GM19468 (cell line): ENCODE measurements around the gene PIP4K2A.

ENCODE experiments used
- ATAC-seq: cut with Tn5 transposase; IDR thresholded peaks from one replicate; pipeline ENCODE4 v1.9.1; 2021; ENCODE audit warnings: mild to moderate bottlenecking, moderate library complexity, moderate number of reproducible peaks; ENCODE audit not compliant: unreplicated experiment; ENCODE audit errors: extremely low read depth

PIP4K2A gene

GRCh38 chr10:22607261-22607660 is 107.1 kb downstream of the PIP4K2A start:
- no peak for ATAC-seq

GRCh38 chr10:22606164-22606614 is 108.2 kb downstream of the PIP4K2A start:
- ATAC-seq: peak; percentile 87

- no peak for ATAC-seq
Measured at GRCh38 chr10:22605168-22605567, 109.2 kb downstream of the PIP4K2A start.

GRCh38 chr10:22604344-22605126 is 109.8 kb downstream of the PIP4K2A start:
- no peak for ATAC-seq

- ATAC-seq: no peak
Measured at GRCh38 chr10:22603581-22603980, 110.8 kb downstream of the PIP4K2A start.

- ATAC-seq: no peak
Measured at GRCh38 chr10:22601618-22602017, 112.8 kb downstream of the PIP4K2A start.

GRCh38 chr10:22599636-22600228 is 114.6 kb downstream of the PIP4K2A start:
- ATAC-seq: no peak

- ATAC-seq: no peak
Measured at GRCh38 chr10:22599048-22599561, 115.3 kb downstream of the PIP4K2A start.

- ATAC-seq: no peak
Measured at GRCh38 chr10:22598478-22598877, 115.9 kb downstream of the PIP4K2A start.

GRCh38 chr10:22597138-22597537 is 117.2 kb downstream of the PIP4K2A start:
- peak; percentile 51 for ATAC-seq

GRCh38 chr10:22593636-22594198 is 120.7 kb downstream of the PIP4K2A start:
- no peak for ATAC-seq

- ATAC-seq: no peak
Measured at GRCh38 chr10:22593026-22593425, 121.4 kb downstream of the PIP4K2A start.

GRCh38 chr10:22589851-22590514 is 124.4 kb downstream of the PIP4K2A start:
- ATAC-seq: no peak

GRCh38 chr10:22588462-22588861 is 125.9 kb downstream of the PIP4K2A start:
- no peak for ATAC-seq

GRCh38 chr10:22583683-22584082 is 130.7 kb downstream of the PIP4K2A start:
- ATAC-seq: no peak

- ATAC-seq: no peak
Measured at GRCh38 chr10:22581461-22581860, 132.9 kb downstream of the PIP4K2A start.

GRCh38 chr10:22580711-22581110 is 133.7 kb downstream of the PIP4K2A start:
- ATAC-seq: no peak

GRCh38 chr10:22579826-22580225 is 134.6 kb downstream of the PIP4K2A start:
- no peak for ATAC-seq

GRCh38 chr10:22573820-22574569 is 140.4 kb downstream of the PIP4K2A start:
- no peak for ATAC-seq
